Chondrocyte (in vitro differentiated cells): ENCODE measurements around the gene FAM151A. TPM values are rescaled to one million over a fixed set of nuclear protein-coding genes. Genes with fewer than 3 reads are reported as not detected.
"Not testable (repeated sequence)": the region's sequence is repeated elsewhere in the genome, so short reads cannot be mapped to it uniquely, and the experiment has no call there.

Source experiments
- DNase-seq: peaks from one replicate; pipeline ENCODE4 v3.0.0; 2021; ENCODE audit warnings: mixed read lengths, low spot score
- H3K27ac Mint-ChIP-seq: one replicate; pipeline ENCODE4 v1.8.0; 2021; ENCODE audit warnings: mild to moderate bottlenecking, moderate library complexity, mixed read lengths; ENCODE audit not compliant: unreplicated experiment
- H3K27me3 Mint-ChIP-seq: 2 replicates; pipeline ENCODE4 v1.8.0; 2021; ENCODE audit warnings: low read depth, mixed read lengths
- H3K36me3 Mint-ChIP-seq: 2 replicates; pipeline ENCODE4 v1.8.0; 2021; ENCODE audit warnings: low read depth, mixed read lengths
- H3K4me1 Mint-ChIP-seq: 2 replicates; pipeline ENCODE4 v1.8.0; 2021; ENCODE audit warnings: low read depth, mild to moderate bottlenecking, mixed read lengths
- H3K4me3 Mint-ChIP-seq: one replicate; pipeline ENCODE4 v1.8.0; 2021; ENCODE audit warnings: mild to moderate bottlenecking, moderate library complexity, mixed read lengths; ENCODE audit not compliant: unreplicated experiment
- H3K9me3 Mint-ChIP-seq: 2 replicates; pipeline ENCODE4 v1.8.0; 2021; ENCODE audit warnings: low read depth, mixed read lengths
- total RNA-seq: library from RNA; stranded (reverse); gene quantifications from 3 replicates; pipeline ENCODE4 v1.2.1, GENCODE V29; 2021
- TF ChIP-seq, protein P1 (sequence below): fragments of 200-600 bp; sonication (generic); IDR thresholded peaks from 2 replicates; pipeline ENCODE4 v1.5.0; 2021; ENCODE audit warnings: antibody characterized with exemption, mild to moderate bottlenecking, moderate library complexity

FAM151A gene
- total RNA-seq, 1 donor from 2014 or later, result not detected

DNA sequence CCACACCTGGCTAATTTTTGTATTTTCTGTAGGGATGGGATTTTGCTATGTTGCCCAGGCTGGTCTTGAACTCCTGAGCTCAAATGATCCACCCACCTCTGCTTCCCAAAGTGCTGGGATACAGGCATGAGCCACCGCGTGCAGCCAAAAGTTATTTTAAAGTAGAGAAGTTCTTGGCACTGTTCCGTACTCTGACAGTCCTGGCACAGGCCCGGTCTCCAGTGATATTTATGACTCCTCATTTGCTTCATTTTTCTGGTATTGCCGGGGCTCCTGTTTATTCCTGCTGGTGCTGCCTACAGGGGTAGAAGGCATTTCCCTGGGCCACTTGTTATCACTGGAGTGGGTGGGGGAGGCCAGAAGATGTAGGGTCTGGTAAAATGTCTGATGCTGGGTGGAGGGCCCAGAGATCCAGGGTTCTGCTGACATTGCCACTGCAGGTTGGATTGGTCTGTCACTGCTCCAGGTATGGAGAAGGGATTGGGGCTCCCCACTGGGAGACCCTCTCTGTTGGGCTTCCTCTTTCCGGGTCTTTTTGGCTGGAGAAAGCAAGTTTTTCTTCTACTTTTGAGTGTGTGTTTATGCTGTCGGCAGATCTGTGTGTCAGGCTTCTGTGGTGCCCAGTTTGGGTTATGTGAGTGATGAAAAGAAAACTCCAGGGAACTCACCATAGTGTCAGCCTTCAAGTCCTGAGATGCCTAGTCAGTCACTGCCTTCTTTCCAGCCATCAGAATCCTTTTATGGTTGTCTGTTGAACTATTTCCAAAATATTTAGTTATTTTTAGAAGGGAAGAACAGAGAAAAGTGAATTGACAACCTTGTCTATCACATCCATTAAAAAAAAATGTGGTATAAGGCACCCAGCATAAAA, 22.7 kb upstream of the FAM151A start:
- TF ChIP-seq, protein P1, sequence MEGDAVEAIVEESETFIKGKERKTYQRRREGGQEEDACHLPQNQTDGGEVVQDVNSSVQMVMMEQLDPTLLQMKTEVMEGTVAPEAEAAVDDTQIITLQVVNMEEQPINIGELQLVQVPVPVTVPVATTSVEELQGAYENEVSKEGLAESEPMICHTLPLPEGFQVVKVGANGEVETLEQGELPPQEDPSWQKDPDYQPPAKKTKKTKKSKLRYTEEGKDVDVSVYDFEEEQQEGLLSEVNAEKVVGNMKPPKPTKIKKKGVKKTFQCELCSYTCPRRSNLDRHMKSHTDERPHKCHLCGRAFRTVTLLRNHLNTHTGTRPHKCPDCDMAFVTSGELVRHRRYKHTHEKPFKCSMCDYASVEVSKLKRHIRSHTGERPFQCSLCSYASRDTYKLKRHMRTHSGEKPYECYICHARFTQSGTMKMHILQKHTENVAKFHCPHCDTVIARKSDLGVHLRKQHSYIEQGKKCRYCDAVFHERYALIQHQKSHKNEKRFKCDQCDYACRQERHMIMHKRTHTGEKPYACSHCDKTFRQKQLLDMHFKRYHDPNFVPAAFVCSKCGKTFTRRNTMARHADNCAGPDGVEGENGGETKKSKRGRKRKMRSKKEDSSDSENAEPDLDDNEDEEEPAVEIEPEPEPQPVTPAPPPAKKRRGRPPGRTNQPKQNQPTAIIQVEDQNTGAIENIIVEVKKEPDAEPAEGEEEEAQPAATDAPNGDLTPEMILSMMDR, result no peak
- Mint-ChIP-seq H3K4me1 (peaks cover 4% of the 10 kb centered on the region), H3K9me3 (peaks cover 11% of the 10 kb centered on the region), H3K4me3 (no peak overlapping the region), H3K27ac (peak overlapping the region; percentile 46), H3K27me3 (peaks cover 30% of the 10 kb centered on the region), H3K36me3 (peaks cover 5% of the 10 kb centered on the region)
- no peak for DNase-seq

DNA sequence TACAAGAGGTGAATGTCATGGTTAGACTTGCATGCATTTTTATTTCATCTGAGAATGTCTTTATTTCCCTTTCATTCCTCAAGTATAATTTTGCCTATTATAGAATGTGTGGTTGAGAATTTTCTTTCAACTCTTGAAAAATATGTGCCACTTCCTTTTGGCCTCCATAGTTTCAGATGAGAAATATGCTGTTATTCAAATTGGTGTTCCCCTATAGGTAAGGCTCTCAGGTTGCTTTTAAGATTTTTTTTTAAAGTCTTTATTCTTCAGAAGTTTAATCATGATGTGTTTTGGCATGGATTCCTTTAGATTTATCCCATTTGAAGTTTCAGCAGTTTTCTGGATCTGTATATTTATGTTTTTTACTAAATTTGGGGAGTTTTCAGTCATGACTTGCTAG, 20.4 kb upstream of the FAM151A start:
- Mint-ChIP-seq H3K4me3 (no peak overlapping the region), H3K9me3 (peaks cover 11% of the 10 kb centered on the region), H3K27ac (no peak overlapping the region), H3K4me1 (peaks cover 4% of the 10 kb centered on the region), H3K36me3 (peaks cover 3% of the 10 kb centered on the region), H3K27me3 (peaks cover 15% of the 10 kb centered on the region)
- TF ChIP-seq, protein P1, result no peak
- DNase-seq, result no peak

DNA sequence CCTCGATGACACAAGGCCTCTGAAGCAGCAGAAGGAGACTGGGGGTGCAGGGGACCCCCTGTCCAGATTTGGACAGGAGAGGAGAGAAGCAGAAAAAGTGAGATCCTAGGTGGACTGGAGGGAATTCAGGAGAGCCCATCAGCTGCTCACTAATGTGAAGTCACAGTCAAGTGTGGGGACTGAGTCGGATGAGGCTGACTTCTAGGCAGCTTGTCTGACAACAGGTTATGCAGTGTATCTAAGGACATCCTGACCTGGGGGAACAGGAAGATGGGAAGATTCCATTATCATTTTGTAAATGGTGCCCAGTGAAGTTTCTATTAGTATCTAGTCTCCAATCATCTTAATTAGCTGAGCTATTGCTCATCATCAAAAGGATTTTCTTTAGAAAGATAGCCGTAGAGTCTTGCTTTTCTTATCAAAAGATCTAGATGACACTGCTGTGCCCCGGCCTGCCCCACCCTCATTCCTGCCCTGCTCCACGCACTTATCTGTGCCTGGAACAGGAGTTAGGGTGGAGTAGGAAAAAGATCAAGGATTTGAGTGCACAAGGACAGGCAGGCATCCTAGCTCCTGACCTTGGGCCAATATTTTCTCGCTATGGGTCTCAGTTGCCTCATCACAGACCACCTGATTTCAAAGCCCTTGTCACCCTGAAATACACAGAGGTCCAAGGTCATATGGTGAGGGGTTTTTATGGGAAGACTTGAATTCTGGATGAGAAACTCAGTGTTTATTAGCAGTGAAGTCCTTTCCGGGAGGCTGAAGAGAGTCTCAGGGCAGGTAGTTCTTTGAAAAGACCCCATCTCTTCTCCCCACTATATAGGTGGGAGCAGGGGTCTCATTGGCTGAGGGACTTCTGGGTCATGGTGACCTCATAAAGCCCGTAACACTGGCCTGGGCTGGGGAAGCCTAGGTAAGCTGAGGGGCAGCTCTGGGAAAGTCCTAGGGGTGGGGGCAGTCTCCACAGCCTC, 17.8 kb upstream of the FAM151A start, which contains the start of gene MROH7:
MROH7 (plus strand) TSS at position 924 of the 974 bp plus-strand sequence. CDS start 11,141 bp downstream, outside the sequence.
- H3K9me3 Mint-ChIP-seq, result peaks cover 11% of the 10 kb centered on the region
- DNase-seq, result no peak
- H3K36me3 Mint-ChIP-seq, result peaks cover 3% of the 10 kb centered on the region
- TF ChIP-seq, protein P1, result no peak
- no peak within 1 kb of the TSS for H3K4me3 Mint-ChIP-seq
- H3K27ac Mint-ChIP-seq, result no peak within 1 kb of the TSS
- H3K27me3 Mint-ChIP-seq, result peaks cover 12% of the 10 kb centered on the region
- peaks cover 2% of the 10 kb centered on the region for H3K4me1 Mint-ChIP-seq

DNA sequence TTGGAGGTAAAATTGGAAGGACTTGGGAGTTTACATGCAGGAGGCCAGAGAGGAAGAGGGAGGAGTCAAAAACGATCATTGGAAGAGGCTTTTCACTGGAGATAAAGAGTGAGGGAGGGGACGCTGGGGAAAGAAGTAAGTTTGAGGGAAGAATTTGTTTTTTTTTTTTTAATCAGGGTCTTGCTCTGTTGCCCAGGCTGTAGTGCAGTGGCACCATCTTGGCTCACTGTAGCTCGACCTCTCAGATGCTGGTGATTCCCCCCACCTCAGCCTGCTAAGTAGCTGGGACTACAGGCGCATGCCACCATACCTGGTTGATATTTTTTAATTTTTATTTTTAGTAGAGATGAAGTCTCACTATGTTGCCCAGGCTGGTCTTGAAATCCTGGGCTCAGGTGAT, 17.0 kb upstream of the FAM151A start:
- Mint-ChIP-seq H3K4me3 (no peak overlapping the region), H3K27ac (no peak overlapping the region), H3K27me3 (peaks cover 14% of the 10 kb centered on the region), H3K4me1 (no peaks in the 10 kb centered on the region), H3K36me3 (peaks cover 3% of the 10 kb centered on the region), H3K9me3 (peaks cover 11% of the 10 kb centered on the region)
- TF ChIP-seq, protein P1, result no peak
- no peak for DNase-seq

DNA sequence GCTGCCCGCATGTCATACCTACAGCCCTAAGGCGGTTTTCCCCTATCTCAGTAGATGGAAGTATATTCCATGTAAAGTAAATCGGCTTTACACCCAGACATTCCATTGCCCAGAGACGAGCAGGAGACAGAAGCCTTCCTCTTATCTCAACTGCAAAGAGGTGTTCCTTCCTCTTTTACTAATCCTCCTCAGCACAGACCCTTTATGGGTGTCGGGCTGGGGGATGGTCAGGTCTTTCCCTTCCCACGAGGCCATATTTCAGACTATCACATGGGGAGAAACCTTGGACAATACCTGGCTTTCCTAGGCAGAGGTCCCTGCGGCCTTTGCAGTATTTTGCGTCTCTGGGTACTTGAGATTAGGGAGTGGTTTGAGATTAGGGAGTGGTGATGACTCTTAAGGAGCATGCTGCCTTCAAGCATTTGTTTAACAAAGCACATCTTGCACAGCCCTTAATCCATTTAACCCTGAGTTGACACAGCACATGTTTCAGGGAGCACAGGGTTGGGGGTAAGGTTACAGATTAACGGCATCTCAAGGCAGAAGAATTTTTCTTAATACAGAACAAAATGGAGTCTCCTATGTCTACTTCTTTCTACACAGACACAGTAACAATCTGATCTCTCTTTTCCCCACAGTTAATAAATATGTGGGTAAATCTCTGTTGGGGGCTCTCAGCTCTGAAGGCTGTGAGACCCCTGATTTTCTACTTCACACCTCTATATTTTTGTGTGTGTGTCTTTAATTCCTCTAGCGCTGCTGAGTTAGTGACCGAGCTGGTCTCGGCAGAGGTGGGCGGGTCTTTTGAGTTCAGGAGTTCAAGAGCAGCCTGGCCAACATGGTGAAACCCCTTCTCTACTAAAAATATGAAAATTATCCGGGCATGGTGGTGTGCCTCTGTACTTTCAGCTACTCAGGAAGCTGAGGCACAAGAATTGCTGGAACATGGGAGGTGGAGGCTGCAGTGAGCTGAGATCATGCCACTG, 13.4 kb upstream of the FAM151A start:
- H3K4me3 Mint-ChIP-seq, H3K27ac Mint-ChIP-seq, H3K9me3 Mint-ChIP-seq, H3K4me1 Mint-ChIP-seq, DNase-seq, H3K36me3 Mint-ChIP-seq: not testable (repeated sequence)
- H3K27me3 Mint-ChIP-seq, result peaks cover 18% of the 10 kb centered on the region

DNA sequence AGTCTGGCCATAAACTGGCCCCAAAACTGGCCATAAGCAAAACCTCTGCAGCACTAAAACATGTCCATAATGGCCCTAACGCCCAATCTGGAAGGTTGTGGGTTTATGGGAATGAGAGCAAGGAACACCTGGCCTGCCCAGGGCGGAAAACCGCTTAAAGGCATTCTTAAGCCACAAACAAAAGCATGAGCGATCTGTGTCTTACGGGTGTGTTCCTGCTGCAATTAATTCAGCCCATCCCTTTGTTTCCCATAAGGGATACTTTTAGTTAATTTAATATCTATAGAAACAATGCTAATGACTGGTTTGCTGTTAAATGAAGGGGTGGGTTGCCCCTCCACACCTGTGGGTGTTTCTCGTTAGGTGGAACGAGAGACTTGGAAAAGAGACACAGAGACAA, 12.5 kb upstream of the FAM151A start:
- not testable (repeated sequence) for H3K36me3 Mint-ChIP-seq, H3K9me3 Mint-ChIP-seq, H3K4me1 Mint-ChIP-seq, H3K27ac Mint-ChIP-seq, DNase-seq, H3K4me3 Mint-ChIP-seq
- H3K27me3 Mint-ChIP-seq, result peaks cover 27% of the 10 kb centered on the region
